ENCODE data around the gene SHOC1. TPM values are rescaled to one million over a fixed set of nuclear protein-coding genes. Genes with fewer than 3 reads are reported as not detected.

Gene SHOC1
- total RNA-seq, 4 donors from 2014 or later = 0.28 to 1.0 TPM; not detected in 2

DNA sequence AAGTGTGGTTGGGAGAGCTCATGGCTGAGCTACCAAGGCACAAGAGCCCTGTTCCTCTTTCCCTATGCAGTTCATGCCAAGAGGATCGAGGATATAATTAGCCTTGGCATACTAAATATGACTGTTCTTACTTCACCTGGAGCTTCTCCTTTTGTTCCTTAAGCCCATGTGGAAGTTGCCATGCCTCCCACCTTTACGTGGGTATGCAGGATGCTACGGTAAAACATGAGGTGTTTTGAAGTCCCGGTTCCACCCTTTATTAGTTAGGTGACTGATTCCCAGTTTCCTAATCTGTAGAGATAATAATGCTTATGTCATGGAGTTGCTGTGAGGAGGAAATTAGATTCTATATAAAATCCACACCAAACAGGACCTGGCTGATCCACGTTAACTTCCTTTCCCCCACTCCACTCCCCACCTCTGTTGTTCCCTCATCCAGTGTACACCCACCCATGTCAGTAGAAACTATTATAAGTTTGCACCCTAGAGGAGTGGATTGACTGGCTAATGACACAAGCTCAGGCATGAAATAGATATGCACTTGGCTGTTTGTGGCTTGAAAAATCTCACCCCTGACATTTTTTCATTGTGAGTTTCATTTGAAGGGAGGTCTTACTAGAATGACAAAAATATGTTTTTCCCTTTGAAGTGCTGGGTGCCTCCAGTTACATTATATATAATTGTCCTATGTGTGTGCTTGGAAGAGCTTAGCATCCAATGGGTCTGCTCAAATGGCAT lies 36.8 kb upstream of the SHOC1 start:
- no peak for DNase-seq
- no peak overlapping the region for H3K27ac ChIP-seq
- H3K27me3 ChIP-seq = no peaks in the 10 kb centered on the region
- no peaks in the 10 kb centered on the region for H3K4me1 ChIP-seq
- no peak overlapping the region for H3K4me3 ChIP-seq
- intact Hi-C loops (cut with DNase I; ENCODE audit: low total_unique reads) = no loop called here
- no peaks in the 10 kb centered on the region for H3K9me3 ChIP-seq
- TF ChIP-seq POLR2A (IDR thresholded peaks at IDR 0.05) = no peak
- TF ChIP-seq, protein P1, sequence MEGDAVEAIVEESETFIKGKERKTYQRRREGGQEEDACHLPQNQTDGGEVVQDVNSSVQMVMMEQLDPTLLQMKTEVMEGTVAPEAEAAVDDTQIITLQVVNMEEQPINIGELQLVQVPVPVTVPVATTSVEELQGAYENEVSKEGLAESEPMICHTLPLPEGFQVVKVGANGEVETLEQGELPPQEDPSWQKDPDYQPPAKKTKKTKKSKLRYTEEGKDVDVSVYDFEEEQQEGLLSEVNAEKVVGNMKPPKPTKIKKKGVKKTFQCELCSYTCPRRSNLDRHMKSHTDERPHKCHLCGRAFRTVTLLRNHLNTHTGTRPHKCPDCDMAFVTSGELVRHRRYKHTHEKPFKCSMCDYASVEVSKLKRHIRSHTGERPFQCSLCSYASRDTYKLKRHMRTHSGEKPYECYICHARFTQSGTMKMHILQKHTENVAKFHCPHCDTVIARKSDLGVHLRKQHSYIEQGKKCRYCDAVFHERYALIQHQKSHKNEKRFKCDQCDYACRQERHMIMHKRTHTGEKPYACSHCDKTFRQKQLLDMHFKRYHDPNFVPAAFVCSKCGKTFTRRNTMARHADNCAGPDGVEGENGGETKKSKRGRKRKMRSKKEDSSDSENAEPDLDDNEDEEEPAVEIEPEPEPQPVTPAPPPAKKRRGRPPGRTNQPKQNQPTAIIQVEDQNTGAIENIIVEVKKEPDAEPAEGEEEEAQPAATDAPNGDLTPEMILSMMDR (IDR thresholded peaks at IDR 0.05) = no peak
- H3K36me3 ChIP-seq = no peaks in the 10 kb centered on the region

DNA sequence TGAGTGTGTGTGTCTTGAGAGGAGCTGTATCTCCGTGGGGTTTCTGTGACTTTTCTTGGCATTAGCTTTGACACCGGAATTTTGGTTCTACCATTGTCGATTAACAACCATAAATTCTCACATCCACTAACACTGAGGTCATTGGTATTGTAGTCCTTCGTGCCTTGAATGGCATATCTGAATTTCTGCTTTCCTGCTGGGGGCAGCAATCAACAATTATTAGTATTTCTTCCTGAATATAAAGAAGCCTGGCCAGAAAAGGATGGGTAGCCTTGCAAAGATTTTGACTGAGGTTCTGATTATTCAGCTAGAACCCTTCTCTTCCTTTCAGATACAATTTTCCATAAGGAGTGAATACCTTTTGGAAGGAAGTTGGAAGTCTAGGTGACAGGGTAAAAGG lies 33.5 kb upstream of the SHOC1 start:
- Histone ChIP-seq H3K27me3 (no peaks in the 10 kb centered on the region), H3K27ac (no peak overlapping the region), H3K36me3 (no peaks in the 10 kb centered on the region), H3K4me3 (no peak overlapping the region), H3K9me3 (no peaks in the 10 kb centered on the region), H3K4me1 (no peaks in the 10 kb centered on the region)
- TF ChIP-seq, protein P1 (IDR thresholded peaks at IDR 0.05) = peak in 2 of 4 experiments; percentile 14 to 29
- no peak for TF ChIP-seq POLR2A (IDR thresholded peaks at IDR 0.05)
- DNase-seq = no peak
- intact Hi-C loops (cut with DNase I; ENCODE audit: low total_unique reads) = no loop called here

DNA sequence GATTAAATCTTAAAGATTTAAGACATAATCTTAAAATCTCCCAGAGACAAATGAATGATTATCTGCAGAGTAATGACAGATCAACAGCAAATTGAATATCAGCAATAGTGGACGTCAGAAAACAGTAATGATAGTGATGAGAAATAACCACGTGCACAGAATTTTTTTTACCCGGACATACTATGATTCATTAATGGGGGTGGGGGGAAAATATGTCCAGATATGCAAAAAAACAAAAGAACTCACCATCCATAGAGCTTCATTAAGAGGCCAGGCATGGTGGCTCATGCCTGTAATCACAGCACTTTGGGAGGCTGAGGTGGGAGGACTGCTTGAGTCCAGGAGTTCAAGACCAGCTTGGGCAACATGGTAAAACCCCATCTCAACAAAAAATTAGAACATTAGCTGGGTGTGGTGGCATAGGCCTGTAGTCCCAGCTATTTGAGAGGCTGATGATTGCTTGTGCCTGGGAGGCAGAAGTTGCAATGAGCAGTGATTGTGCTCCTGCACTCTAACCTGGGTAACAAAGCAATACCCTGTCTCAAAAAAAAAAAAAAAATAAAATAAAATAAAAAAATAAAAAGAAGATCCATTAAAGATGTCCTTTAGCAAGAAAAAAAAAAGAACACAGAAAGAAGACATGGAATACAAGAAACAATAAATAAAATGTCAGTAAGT lies 30.9 kb upstream of the SHOC1 start:
- intact Hi-C loops (cut with DNase I; ENCODE audit: low total_unique reads) = no loop called here
- DNase-seq = no peak
- TF ChIP-seq POLR2A (IDR thresholded peaks at IDR 0.05) = no peak
- TF ChIP-seq, protein P1 (IDR thresholded peaks at IDR 0.05) = no peak
- no peak overlapping the region for H3K4me3 ChIP-seq
- no peak overlapping the region for H3K27ac ChIP-seq
- H3K36me3 ChIP-seq = no peaks in the 10 kb centered on the region
- H3K4me1 ChIP-seq = no peaks in the 10 kb centered on the region
- H3K27me3 ChIP-seq = no peaks in the 10 kb centered on the region
- no peaks in the 10 kb centered on the region for H3K9me3 ChIP-seq

DNA sequence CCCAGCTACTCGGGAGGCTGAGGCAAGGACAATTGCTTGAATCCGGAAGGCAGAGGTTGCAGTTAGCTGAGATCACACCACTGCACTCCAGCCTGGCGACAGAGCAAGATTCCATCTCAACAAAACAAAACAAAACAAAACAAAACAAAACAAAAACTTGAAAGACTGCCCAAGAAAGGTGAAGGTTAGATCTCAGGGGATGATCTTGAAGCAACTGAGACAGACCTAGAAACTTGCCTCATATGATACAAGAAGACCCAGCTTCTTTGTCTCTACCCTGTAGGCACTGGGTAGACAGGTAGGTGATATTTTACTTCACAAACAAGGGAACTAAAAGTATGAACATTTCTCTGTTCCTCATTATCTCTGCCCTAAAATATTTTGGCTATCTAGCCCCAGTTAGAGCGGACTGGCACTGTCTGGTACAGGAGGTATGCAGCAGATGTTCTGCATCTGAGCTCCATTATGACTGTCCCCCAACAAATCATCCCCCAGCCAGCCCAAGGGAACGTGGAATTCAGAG lies 26.3 kb upstream of the SHOC1 start:
- intact Hi-C loops (cut with DNase I; ENCODE audit: low total_unique reads) = no loop called here
- DNase-seq = no peak
- no peaks in the 10 kb centered on the region for H3K27me3 ChIP-seq
- H3K27ac ChIP-seq = no peak overlapping the region
- H3K9me3 ChIP-seq = no peaks in the 10 kb centered on the region
- no peak overlapping the region for H3K4me3 ChIP-seq
- TF ChIP-seq, protein P1 (IDR thresholded peaks at IDR 0.05) = no peak
- TF ChIP-seq POLR2A (IDR thresholded peaks at IDR 0.05) = no peak
- no peaks in the 10 kb centered on the region for H3K4me1 ChIP-seq
- H3K36me3 ChIP-seq = no peaks in the 10 kb centered on the region

DNA sequence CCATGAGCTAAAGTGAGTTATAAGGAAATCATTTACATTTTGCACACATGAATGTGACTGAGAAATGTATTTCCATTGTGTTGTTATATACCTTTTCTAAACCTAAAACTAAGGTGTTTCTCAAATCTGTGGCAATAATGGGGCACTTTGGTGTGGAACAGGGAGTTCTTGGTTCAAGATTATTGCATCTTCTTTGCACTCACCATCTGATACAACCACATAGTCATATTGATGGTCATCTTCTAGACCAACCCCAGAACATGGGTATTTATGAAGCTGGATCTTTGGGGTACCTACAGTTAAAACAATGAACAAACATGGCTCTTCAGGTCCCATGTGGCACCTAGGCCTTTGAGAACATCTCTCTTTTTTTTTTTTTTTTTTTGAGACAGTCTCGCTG lies 24.6 kb upstream of the SHOC1 start:
- Histone ChIP-seq H3K27me3 (no peaks in the 10 kb centered on the region), H3K27ac (no peak overlapping the region), H3K9me3 (no peaks in the 10 kb centered on the region), H3K4me1 (no peaks in the 10 kb centered on the region), H3K4me3 (no peak overlapping the region), H3K36me3 (no peaks in the 10 kb centered on the region)
- no peak for TF ChIP-seq POLR2A (IDR thresholded peaks at IDR 0.05)
- TF ChIP-seq, protein P1 (IDR thresholded peaks at IDR 0.05) = no peak
- intact Hi-C loops (cut with DNase I; ENCODE audit: low total_unique reads) = no loop called here
- DNase-seq = no peak
